Central memory CD8-positive, alpha-beta T cell (primary cell): Measurements from ENCODE around the gene MAD1L1.
A peak's percentile ranks its signal among the peaks of the same experiment; 100 is the strongest.

Experiments used
- ATAC-seq: fragments of 150-1000 bp; cut with Tn5 transposase; replicated peaks from 2 replicates; pipeline ENCODE4 v1.10.0; 2022; ENCODE audit warnings: mild to moderate bottlenecking, moderate FRiP score, moderate number of reproducible peaks; ENCODE audit not compliant: poor library complexity, severe bottlenecking; ENCODE audit errors: extremely low read depth
- DNase-seq, 2 donors: peaks; one replicate each; pipeline ENCODE4 v3.0.0; 2021; ENCODE audit warnings: low spot score in 2 of 2
- H3K27ac Mint-ChIP-seq: one replicate; pipeline ENCODE4 v1.8.0; 2022; ENCODE audit warnings: low read depth, mild to moderate bottlenecking, moderate library complexity, mixed read lengths
- H3K27me3 Mint-ChIP-seq: one replicate; pipeline ENCODE4 v1.8.0; 2022; ENCODE audit warnings: mixed read lengths
- H3K36me3 Mint-ChIP-seq: one replicate; pipeline ENCODE4 v1.8.0; 2022; ENCODE audit warnings: mild to moderate bottlenecking, moderate library complexity, mixed read lengths; ENCODE audit not compliant: insufficient read depth
- H3K4me1 Mint-ChIP-seq: one replicate; pipeline ENCODE4 v1.8.0; 2022; ENCODE audit warnings: mixed read lengths
- H3K4me3 Mint-ChIP-seq: one replicate; pipeline ENCODE4 v1.8.0; 2022; ENCODE audit warnings: mild to moderate bottlenecking, moderate library complexity, mixed read lengths
- H3K9me3 Mint-ChIP-seq: one replicate; pipeline ENCODE4 v1.8.0; 2022; ENCODE audit warnings: mixed read lengths

Gene MAD1L1

GRCh38 chr7:2092279-2092678 is 140.5 kb downstream of the MAD1L1 start:
- no peak overlapping the region for H3K27ac Mint-ChIP-seq
- no peak overlapping the region for H3K4me3 Mint-ChIP-seq
- ATAC-seq = no peak
- no peaks in the 10 kb centered on the region for H3K27me3 Mint-ChIP-seq
- peaks cover 24% of the 10 kb centered on the region for H3K4me1 Mint-ChIP-seq
- DNase-seq = no peak
- no peaks in the 10 kb centered on the region for H3K36me3 Mint-ChIP-seq
- H3K9me3 Mint-ChIP-seq = no peaks in the 10 kb centered on the region

GRCh38 chr7:2090526-2091520 is 141.9 kb downstream of the MAD1L1 start:
- H3K4me3 Mint-ChIP-seq = no peak overlapping the region
- H3K36me3 Mint-ChIP-seq = no peaks in the 10 kb centered on the region

GRCh38 chr7:2088801-2089200 is 143.9 kb downstream of the MAD1L1 start:
- Mint-ChIP-seq H3K27me3 (no peaks in the 10 kb centered on the region), H3K4me1 (peaks cover 24% of the 10 kb centered on the region), H3K27ac (no peak overlapping the region), H3K9me3 (no peaks in the 10 kb centered on the region), H3K4me3 (no peak overlapping the region), H3K36me3 (peaks cover 2% of the 10 kb centered on the region)
- DNase-seq = no peak
- ATAC-seq = no peak

More at GRCh38 chr7:2090526-2091520, 141.9 kb downstream of the MAD1L1 start:
- DNase-seq (no peak), ATAC-seq (no peak)
- no peaks in the 10 kb centered on the region for H3K27me3 Mint-ChIP-seq
- H3K9me3 Mint-ChIP-seq = no peaks in the 10 kb centered on the region
- no peak overlapping the region for H3K27ac Mint-ChIP-seq
- peaks cover 27% of the 10 kb centered on the region for H3K4me1 Mint-ChIP-seq

GRCh38 chr7:2087744-2088143 is 145.0 kb downstream of the MAD1L1 start:
- Mint-ChIP-seq H3K27me3 (no peaks in the 10 kb centered on the region), H3K4me1 (peaks cover 19% of the 10 kb centered on the region), H3K36me3 (peaks cover 5% of the 10 kb centered on the region), H3K9me3 (no peaks in the 10 kb centered on the region), H3K27ac (no peak overlapping the region), H3K4me3 (no peak overlapping the region)
- no peak for DNase-seq
- no peak for ATAC-seq

- peaks cover 5% of the 10 kb centered on the region for H3K36me3 Mint-ChIP-seq
- no peak overlapping the region for H3K4me3 Mint-ChIP-seq
- DNase-seq (no peak), ATAC-seq (no peak)
- peaks cover 19% of the 10 kb centered on the region for H3K4me1 Mint-ChIP-seq
- H3K27me3 Mint-ChIP-seq = no peaks in the 10 kb centered on the region
- no peak overlapping the region for H3K27ac Mint-ChIP-seq
- no peaks in the 10 kb centered on the region for H3K9me3 Mint-ChIP-seq
These were observed 146.5 kb downstream of the MAD1L1 start for GRCh38 chr7:2086229-2086628.

- peaks cover 5% of the 10 kb centered on the region for H3K36me3 Mint-ChIP-seq
- no peaks in the 10 kb centered on the region for H3K27me3 Mint-ChIP-seq
- no peak for DNase-seq
- no peak overlapping the region for H3K4me3 Mint-ChIP-seq
- no peak overlapping the region for H3K27ac Mint-ChIP-seq
- peaks cover 19% of the 10 kb centered on the region for H3K4me1 Mint-ChIP-seq
- no peak for ATAC-seq
- no peaks in the 10 kb centered on the region for H3K9me3 Mint-ChIP-seq
These were observed 146.9 kb downstream of the MAD1L1 start for GRCh38 chr7:2085804-2086203.

- ATAC-seq (no peak), DNase-seq (no peak)
- peak overlapping the region; percentile 58 for H3K27ac Mint-ChIP-seq
- no peaks in the 10 kb centered on the region for H3K27me3 Mint-ChIP-seq
- H3K4me3 Mint-ChIP-seq = no peak overlapping the region
- H3K4me1 Mint-ChIP-seq = peaks cover 19% of the 10 kb centered on the region
- H3K36me3 Mint-ChIP-seq = peaks cover 5% of the 10 kb centered on the region
- H3K9me3 Mint-ChIP-seq = no peaks in the 10 kb centered on the region
These were observed 147.8 kb downstream of the MAD1L1 start for GRCh38 chr7:2084781-2085505.

- no peak for DNase-seq
- H3K4me1 Mint-ChIP-seq = peaks cover 19% of the 10 kb centered on the region
- H3K27me3 Mint-ChIP-seq = no peaks in the 10 kb centered on the region
- H3K27ac Mint-ChIP-seq = peak overlapping the region; percentile 51
- ATAC-seq = no peak
- peaks cover 5% of the 10 kb centered on the region for H3K36me3 Mint-ChIP-seq
- H3K9me3 Mint-ChIP-seq = no peaks in the 10 kb centered on the region
- no peak overlapping the region for H3K4me3 Mint-ChIP-seq
These were observed 148.4 kb downstream of the MAD1L1 start for GRCh38 chr7:2084331-2084730.

GRCh38 chr7:2083362-2083761 is 149.4 kb downstream of the MAD1L1 start:
- Mint-ChIP-seq H3K36me3 (peaks cover 5% of the 10 kb centered on the region), H3K4me1 (peaks cover 19% of the 10 kb centered on the region), H3K27me3 (no peaks in the 10 kb centered on the region), H3K4me3 (no peak overlapping the region), H3K27ac (no peak overlapping the region), H3K9me3 (no peaks in the 10 kb centered on the region)
- DNase-seq = no peak
- no peak for ATAC-seq

GRCh38 chr7:2082139-2082998 is 150.4 kb downstream of the MAD1L1 start:
- ATAC-seq (no peak), DNase-seq (no peak)
- Mint-ChIP-seq H3K4me3 (no peak overlapping the region), H3K4me1 (peaks cover 19% of the 10 kb centered on the region), H3K36me3 (peaks cover 5% of the 10 kb centered on the region), H3K27ac (no peak overlapping the region), H3K27me3 (no peaks in the 10 kb centered on the region), H3K9me3 (no peaks in the 10 kb centered on the region)

- H3K4me3 Mint-ChIP-seq = no peak overlapping the region
- H3K9me3 Mint-ChIP-seq = no peaks in the 10 kb centered on the region
- peaks cover 5% of the 10 kb centered on the region for H3K36me3 Mint-ChIP-seq
- H3K27ac Mint-ChIP-seq = no peak overlapping the region
- H3K4me1 Mint-ChIP-seq = peaks cover 15% of the 10 kb centered on the region
- no peak for ATAC-seq
- DNase-seq = no peak
- H3K27me3 Mint-ChIP-seq = no peaks in the 10 kb centered on the region
These were observed 151.1 kb downstream of the MAD1L1 start for GRCh38 chr7:2081526-2082135.

- Mint-ChIP-seq H3K27ac (no peak overlapping the region), H3K36me3 (peaks cover 3% of the 10 kb centered on the region), H3K4me1 (peaks cover 14% of the 10 kb centered on the region), H3K9me3 (no peaks in the 10 kb centered on the region), H3K27me3 (no peaks in the 10 kb centered on the region), H3K4me3 (no peak overlapping the region)
- DNase-seq (no peak), ATAC-seq (no peak)
These were observed 152.3 kb downstream of the MAD1L1 start for GRCh38 chr7:2080477-2080876.
